ENCODE data around the gene CRACR2B.

The CRACR2B gene

GRCh38 chr11:811446-812245 is 16.1 kb upstream of the CRACR2B start:
- TF ChIP-seq GATA3 (IDR thresholded peaks at IDR 0.05; ENCODE audit: low read depth, low read length): no peak
- TF ChIP-seq GATA2 (IDR thresholded peaks at IDR 0.05; ENCODE audit: low read depth, low read length): no peak

DNA sequence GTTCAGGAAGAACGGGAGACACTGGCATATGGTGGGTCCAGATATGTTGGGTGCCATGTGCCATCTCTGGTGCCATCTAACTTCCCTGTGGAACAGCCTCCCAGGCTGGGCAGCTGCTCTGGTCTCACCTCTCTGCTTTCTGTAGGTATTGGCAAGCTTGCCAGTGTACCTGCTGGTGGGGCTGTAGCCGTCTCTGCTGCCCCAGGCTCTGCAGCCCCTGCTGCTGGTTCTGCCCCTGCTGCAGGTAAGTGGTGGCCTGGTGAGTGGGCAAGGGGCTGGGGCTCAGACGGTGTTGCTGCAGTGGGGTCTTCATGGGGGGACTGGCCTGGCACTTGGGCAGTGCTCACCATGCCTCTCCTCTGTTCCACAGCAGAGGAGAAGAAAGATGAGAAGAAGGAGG is 15.3 kb upstream of the CRACR2B start:
- no peak for TF ChIP-seq GATA3 (IDR thresholded peaks at IDR 0.05; ENCODE audit: low read depth, low read length)
- no peak for TF ChIP-seq GATA2 (IDR thresholded peaks at IDR 0.05; ENCODE audit: low read depth, low read length)

DNA sequence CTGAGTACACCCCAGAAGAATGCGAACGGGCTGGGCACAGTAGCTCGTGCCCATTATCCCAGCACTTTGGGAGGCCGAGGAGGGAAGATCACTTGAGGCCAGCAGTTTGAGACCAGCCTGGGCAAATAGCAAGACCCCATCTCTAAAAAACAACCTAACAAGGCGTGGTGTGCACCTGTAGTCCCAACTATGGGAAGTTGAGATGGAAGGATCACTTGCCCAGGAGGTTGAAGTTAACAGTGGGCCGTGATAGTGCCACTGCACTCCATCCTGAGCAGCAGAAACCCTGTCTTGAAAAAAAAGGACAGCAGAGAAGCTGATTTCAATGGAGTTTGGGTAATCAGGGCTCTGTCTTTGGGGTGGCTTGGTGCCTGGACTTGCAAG is 14.7 kb upstream of the CRACR2B start:
- no peak for TF ChIP-seq GATA2 (IDR thresholded peaks at IDR 0.05; ENCODE audit: low read depth, low read length)

GRCh38 chr11:813456-814096 is 14.1 kb upstream of the CRACR2B start:
- TF ChIP-seq GATA3 (IDR thresholded peaks at IDR 0.05; ENCODE audit: low read depth, low read length) (no peak), GATA2 (IDR thresholded peaks at IDR 0.05; ENCODE audit: low read depth, low read length) (no peak)

- TF ChIP-seq GATA3 (IDR thresholded peaks at IDR 0.05; ENCODE audit: low read depth, low read length) (no peak), GATA2 (IDR thresholded peaks at IDR 0.05; ENCODE audit: low read depth, low read length) (no peak)
Observed at GRCh38 chr11:815675-816432, 11.9 kb upstream of the CRACR2B start.

- TF ChIP-seq GATA3 (IDR thresholded peaks at IDR 0.05; ENCODE audit: low read depth, low read length) (no peak), GATA2 (IDR thresholded peaks at IDR 0.05; ENCODE audit: low read depth, low read length) (no peak)
Observed at GRCh38 chr11:816433-816779, 11.3 kb upstream of the CRACR2B start.

GRCh38 chr11:818396-819128 is 9.2 kb upstream of the CRACR2B start, which contains the start of gene PNPLA2:
TSS of gene PNPLA2 (plus strand) at chr11:818914. CDS start at chr11:819719, 805 bp downstream.
- TF ChIP-seq GATA3 (IDR thresholded peaks at IDR 0.05; ENCODE audit: low read depth, low read length): no peak
- no peak for TF ChIP-seq GATA2 (IDR thresholded peaks at IDR 0.05; ENCODE audit: low read depth, low read length)

DNA sequence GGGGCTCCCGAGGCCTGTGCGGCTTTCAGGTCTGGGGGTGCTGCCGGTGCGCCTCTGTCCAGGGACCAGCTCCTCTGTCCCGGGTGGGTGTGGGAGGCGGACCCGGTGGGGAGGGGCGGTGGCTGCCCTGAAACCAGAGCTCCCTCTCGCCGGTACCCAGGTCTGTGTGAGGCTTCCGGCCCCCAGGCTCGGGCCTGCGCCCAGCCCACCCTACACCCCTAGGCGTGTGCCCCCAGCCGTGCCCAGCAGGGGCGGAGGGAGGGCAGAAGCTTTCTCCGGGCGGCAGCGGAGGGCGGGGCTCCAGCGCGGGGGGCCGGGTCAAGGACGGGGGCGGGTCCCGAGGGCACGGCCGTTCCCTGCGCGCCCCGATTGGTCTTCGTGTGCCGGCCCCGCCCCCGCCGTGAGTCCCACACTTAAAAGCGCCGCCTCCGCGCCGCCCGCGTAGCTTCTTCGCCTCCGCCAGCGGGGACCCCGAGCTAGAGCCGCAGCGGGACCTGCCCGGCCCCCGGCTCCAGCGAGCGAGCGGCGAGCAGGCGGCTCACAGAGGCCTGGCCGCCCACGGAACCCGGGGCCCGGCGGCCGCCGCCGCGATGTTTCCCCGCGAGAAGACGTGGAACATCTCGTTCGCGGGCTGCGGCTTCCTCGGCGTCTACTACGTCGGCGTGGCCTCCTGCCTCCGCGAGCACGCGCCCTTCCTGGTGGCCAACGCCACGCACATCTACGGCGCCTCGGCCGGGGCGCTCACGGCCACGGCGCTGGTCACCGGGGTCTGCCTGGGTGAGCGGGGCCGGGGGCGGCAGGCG is 8.4 kb upstream of the CRACR2B start:
- TF ChIP-seq GATA2 (IDR thresholded peaks at IDR 0.05; ENCODE audit: low read depth, low read length): no peak
- TF ChIP-seq GATA3 (IDR thresholded peaks at IDR 0.05; ENCODE audit: low read depth, low read length): no peak

GRCh38 chr11:819943-820649 is 7.6 kb upstream of the CRACR2B start:
- no peak for TF ChIP-seq GATA3 (IDR thresholded peaks at IDR 0.05; ENCODE audit: low read depth, low read length)
- TF ChIP-seq GATA2 (IDR thresholded peaks at IDR 0.05; ENCODE audit: low read depth, low read length): no peak

GRCh38 chr11:820655-821511 is 6.8 kb upstream of the CRACR2B start:
- TF ChIP-seq GATA2 (IDR thresholded peaks at IDR 0.05; ENCODE audit: low read depth, low read length): no peak
- no peak for TF ChIP-seq GATA3 (IDR thresholded peaks at IDR 0.05; ENCODE audit: low read depth, low read length)

GRCh38 chr11:821512-822371 is 6.0 kb upstream of the CRACR2B start:
- TF ChIP-seq GATA3 (IDR thresholded peaks at IDR 0.05; ENCODE audit: low read depth, low read length): no peak
- TF ChIP-seq GATA2 (IDR thresholded peaks at IDR 0.05; ENCODE audit: low read depth, low read length): no peak
